ENCODE data around the gene BTBD8.
"Not testable (repeated sequence)": the region's sequence is repeated elsewhere in the genome, so short reads cannot be mapped to it uniquely, and the experiment has no call there.

The BTBD8 gene

GRCh38 chr1:92080128-92080985 is at the start of gene BTBD8:
Gene BTBD8, plus strand, starts transcription at chr1:92080345. Its CDS starts 227 bp downstream, at chr1:92080572.
- peak; percentile 89 for DNase-seq

GRCh38 chr1:92030656-92031107 is 49.5 kb upstream of the BTBD8 start:
- no peak for DNase-seq

- no peak for DNase-seq
Observed at GRCh38 chr1:92031281-92032110, 48.6 kb upstream of the BTBD8 start.

GRCh38 chr1:92037400-92037799 is 42.7 kb upstream of the BTBD8 start:
- no peak for DNase-seq

- DNase-seq, result no peak
Observed at GRCh38 chr1:92038695-92039346, 41.3 kb upstream of the BTBD8 start.

GRCh38 chr1:92040971-92041370 is 39.2 kb upstream of the BTBD8 start:
- no peak for DNase-seq

GRCh38 chr1:92043621-92044020 is 36.5 kb upstream of the BTBD8 start:
- DNase-seq, result no peak

- no peak for DNase-seq
Observed at GRCh38 chr1:92045766-92046495, 34.2 kb upstream of the BTBD8 start.

- no peak for DNase-seq
Observed at GRCh38 chr1:92051948-92052347, 28.2 kb upstream of the BTBD8 start.

- DNase-seq, result peak; percentile 6
Observed at GRCh38 chr1:92065042-92065441, 15.1 kb upstream of the BTBD8 start.

GRCh38 chr1:92066321-92066720 is 13.8 kb upstream of the BTBD8 start:
- DNase-seq, result no peak

GRCh38 chr1:92070892-92071291 is 9.3 kb upstream of the BTBD8 start:
- DNase-seq, result no peak

- DNase-seq, result not testable (repeated sequence)
Observed at GRCh38 chr1:92074446-92074845, 5.7 kb upstream of the BTBD8 start.

GRCh38 chr1:92075311-92075710 is 4.8 kb upstream of the BTBD8 start, which contains the start of gene SETSIP:
Gene SETSIP, minus strand, starts transcription at chr1:92075411. Its CDS starts 0 bp downstream, at chr1:92075411.
- no peak for DNase-seq

GRCh38 chr1:92076363-92076762 is 3.8 kb upstream of the BTBD8 start:
- no peak for DNase-seq

- DNase-seq, result not testable (repeated sequence)
Observed at GRCh38 chr1:92078077-92078476, 2.1 kb upstream of the BTBD8 start.

- no peak for DNase-seq
Observed at GRCh38 chr1:92079441-92079840, 704 bp upstream of the BTBD8 start.

- DNase-seq, result peak; percentile 4
Observed at GRCh38 chr1:92081031-92081430, 886 bp downstream of the BTBD8 start.

GRCh38 chr1:92084651-92085050 is 4.5 kb downstream of the BTBD8 start:
- no peak for DNase-seq

- DNase-seq, result no peak
Observed at GRCh38 chr1:92085727-92086126, 5.6 kb downstream of the BTBD8 start.

GRCh38 chr1:92087542-92087941 is 7.4 kb downstream of the BTBD8 start:
- DNase-seq, result no peak

- no peak for DNase-seq
Observed at GRCh38 chr1:92091625-92092024, 11.5 kb downstream of the BTBD8 start.
